HL-60/S4 (cell line): ENCODE results near the gene TWSG1.
"Not testable (repeated sequence)": the region's sequence is repeated elsewhere in the genome, so short reads cannot be mapped to it uniquely, and the experiment has no call there.

Source experiments
- in situ Hi-C: fragments of 300-500 bp; cut with MboI; formaldehyde crosslinking; loops from 2 replicates; pipeline ENCODE4 v1.14.3; 2022; ENCODE audit warnings: low sequenced_read_pairs

The TWSG1 gene

GRCh38 chr18:9334973-9335696, 562 bp downstream of the TWSG1 start:
- in situ Hi-C loops = no loop called here

GRCh38 chr18:9335697-9336045, 1.1 kb downstream of the TWSG1 start:
- in situ Hi-C loops = no loop called here

GRCh38 chr18:9336827-9337226, 2.3 kb downstream of the TWSG1 start:
- in situ Hi-C loops = no loop called here

DNA sequence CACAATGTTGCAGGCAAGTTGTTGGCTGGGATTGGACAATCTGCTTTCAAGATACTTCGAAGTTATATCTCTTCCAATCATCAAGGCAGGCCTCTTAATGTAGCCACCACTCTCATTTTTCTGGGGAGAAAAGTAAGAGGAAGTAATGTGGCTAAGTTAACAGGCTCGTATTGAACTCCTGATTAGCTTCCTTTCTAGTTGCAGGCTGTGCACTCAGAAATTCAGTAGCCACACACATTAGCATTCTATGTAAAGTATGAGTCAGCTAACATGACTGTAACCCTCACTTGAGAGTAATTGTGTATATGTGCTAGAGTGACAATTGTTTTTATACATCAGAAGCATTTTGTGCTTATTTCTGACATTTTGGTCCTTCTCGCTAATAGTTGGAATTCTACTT, 3.3 kb downstream of the TWSG1 start:
- in situ Hi-C loops = no loop called here

GRCh38 chr18:9340472-9340871, 5.9 kb downstream of the TWSG1 start:
- in situ Hi-C loops = no loop called here

DNA sequence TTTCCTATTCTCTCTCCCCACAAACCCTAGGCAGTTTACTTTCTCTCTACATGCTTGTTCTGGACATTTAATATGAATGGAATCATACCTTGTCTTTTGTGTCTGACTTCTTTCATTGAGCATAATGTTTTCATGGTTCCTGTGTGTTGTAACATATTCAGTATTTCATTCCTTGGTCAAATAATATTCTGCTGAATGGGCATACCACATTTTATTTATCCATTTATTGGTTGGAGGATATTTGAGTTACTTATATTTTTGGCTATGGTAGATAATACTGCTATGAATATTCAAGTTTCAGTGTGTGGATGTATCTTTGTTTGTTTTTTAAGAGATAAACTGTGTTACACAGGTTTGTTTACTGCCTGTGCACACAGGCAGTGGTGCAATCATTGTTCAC, 9.0 kb downstream of the TWSG1 start:
- in situ Hi-C loops = no loop called here

DNA sequence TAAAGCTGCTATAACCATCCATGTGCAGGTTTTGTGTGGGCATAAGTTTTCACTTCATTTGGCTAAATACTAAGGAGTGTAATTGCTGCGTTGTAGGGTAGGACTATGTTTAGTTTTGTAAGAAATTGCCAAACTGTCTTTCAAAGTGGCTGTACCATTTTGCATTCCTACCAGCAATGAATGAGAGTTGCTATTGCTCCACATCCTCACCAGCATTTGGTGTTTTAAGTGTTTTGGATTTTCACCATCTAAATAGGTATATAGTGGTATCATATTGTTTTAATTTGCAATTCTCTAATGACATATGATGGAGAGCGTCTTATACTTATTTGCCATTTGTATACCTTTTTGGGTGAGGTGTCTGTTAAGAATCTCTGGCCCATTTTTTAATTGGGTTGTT, 12.2 kb downstream of the TWSG1 start:
- in situ Hi-C loops = no loop called here

- in situ Hi-C loops = no loop called here
Observed at GRCh38 chr18:9348079-9348671, 13.6 kb downstream of the TWSG1 start.

DNA sequence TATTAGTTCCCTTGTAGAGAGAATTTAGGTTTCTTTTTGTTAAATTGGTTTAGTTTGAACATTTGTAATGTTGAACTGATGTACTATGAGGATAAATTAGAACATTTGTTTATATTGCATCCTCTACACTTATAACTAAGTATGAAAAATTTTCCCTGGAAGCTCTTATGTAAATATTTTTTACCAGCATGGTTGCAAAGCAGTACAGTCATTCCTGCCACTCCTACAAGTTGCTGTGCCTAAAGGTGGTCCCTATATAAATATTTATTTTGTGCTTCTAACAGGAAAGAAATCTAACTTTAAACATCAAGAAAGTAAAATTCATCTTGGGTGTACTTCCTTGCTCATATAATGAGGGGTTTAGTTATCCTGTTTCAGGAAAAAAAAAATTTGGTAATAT, 14.2 kb downstream of the TWSG1 start:
- in situ Hi-C loops = no loop called here

DNA sequence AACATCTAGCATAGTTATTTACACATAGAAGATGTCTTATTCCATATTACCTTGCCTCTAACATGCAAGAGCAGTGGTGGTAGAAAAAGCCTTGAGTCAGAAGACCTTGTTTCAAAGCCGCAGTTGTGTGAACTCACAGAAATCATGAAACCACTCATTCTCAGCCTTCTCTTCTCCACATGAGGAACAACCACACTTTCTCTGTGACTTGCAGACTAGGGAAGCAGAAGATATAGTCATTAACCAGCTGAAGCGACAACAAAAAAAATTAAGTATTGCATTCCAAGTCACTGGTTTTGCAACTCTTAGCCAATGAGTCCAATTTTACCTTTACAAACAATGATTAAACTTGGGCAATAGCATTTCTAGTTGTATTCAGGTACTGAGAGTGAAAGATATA, 19.0 kb downstream of the TWSG1 start:
- in situ Hi-C loops = no loop called here

DNA sequence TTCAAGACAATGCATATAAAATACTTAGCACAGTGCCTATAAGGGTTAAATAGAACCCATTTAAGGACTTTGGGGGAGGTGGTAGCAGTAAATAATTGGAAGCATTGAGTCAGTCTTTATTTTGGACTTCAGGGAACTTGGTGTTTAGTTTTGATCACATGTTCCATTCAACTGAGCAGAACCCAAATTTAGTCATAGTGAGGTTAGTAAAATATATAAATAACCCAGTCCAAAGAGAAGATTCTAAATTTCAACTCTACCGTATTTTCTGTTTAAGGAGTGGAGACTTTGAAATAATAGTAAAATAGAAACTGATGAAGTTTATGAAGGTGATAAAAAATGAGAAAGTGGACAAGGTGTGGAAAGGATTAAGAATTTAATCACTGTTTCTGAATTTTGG, 19.7 kb downstream of the TWSG1 start:
- in situ Hi-C loops = no loop called here

- in situ Hi-C loops = no loop called here
Observed at GRCh38 chr18:9356976-9357375, 22.4 kb downstream of the TWSG1 start.

DNA sequence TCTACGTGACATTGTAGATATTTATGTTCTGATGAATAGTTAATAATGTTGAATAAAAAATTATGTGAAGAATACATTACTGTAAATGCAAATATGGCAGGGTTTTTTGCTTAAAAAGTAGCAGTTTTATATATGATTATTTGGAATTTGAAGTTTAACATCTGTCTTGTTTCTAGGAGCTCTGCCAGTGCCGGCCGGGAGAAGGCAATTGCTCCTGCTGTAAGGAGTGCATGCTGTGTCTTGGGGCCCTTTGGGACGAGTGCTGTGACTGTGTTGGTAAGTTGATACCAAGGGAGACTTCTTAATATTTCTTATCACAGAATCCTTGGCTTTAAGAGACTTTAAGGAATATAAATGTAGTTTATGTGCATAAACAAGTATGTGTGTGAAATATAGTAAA, 25.2 kb downstream of the TWSG1 start:
- in situ Hi-C loops = no loop called here

- in situ Hi-C loops = no loop called here
Observed at GRCh38 chr18:9361191-9361590, 26.6 kb downstream of the TWSG1 start.

- in situ Hi-C loops = no loop called here
Observed at GRCh38 chr18:9362869-9363268, 28.3 kb downstream of the TWSG1 start.

DNA sequence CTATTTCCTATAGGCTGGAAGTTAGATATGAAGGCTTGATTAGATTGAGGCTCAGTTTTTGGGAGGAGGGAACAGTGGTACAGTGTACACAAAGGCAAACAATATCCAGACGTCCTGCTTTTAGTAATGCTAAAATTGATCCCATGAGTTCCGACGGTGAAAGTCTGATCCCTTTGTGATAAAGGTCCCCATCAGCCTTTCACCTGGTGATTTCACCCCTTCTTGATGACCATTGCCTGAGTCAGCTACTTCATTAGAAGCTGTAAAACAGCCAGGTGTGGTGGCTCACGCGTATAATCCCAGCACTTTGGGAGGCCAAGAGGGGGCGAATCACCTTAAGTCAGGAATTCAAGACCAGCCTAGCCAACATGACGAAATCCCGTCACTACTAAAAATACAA, 29.7 kb downstream of the TWSG1 start:
- in situ Hi-C loops = no loop called here

GRCh38 chr18:9365406-9365805, 30.8 kb downstream of the TWSG1 start:
- in situ Hi-C loops = no loop called here

- in situ Hi-C loops = no loop called here
Observed at GRCh38 chr18:9366126-9366714, 31.6 kb downstream of the TWSG1 start.

- in situ Hi-C loops = not testable (repeated sequence)
Observed at GRCh38 chr18:9373254-9373653, 38.7 kb downstream of the TWSG1 start.

DNA sequence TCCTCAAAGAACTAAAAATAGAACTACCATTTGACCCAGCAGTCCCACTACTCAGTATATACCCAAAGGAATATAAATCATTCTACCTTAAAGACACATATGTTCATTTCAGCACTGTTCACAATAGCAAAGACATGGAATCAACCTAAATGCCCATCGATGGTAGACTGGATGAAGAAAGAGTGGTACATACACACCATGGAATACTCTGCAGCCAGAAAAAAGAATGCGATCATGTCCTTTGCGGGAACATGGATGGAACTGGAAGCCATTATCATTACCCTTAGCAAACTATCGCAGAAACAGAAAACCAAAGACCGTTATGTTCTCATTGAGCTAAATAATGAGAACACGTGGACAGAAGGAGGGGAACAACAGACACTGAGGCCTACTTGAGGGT, 44.5 kb downstream of the TWSG1 start:
- in situ Hi-C loops = no loop called here

- in situ Hi-C loops = no loop called here
Observed at GRCh38 chr18:9380101-9380500, 45.5 kb downstream of the TWSG1 start.

DNA sequence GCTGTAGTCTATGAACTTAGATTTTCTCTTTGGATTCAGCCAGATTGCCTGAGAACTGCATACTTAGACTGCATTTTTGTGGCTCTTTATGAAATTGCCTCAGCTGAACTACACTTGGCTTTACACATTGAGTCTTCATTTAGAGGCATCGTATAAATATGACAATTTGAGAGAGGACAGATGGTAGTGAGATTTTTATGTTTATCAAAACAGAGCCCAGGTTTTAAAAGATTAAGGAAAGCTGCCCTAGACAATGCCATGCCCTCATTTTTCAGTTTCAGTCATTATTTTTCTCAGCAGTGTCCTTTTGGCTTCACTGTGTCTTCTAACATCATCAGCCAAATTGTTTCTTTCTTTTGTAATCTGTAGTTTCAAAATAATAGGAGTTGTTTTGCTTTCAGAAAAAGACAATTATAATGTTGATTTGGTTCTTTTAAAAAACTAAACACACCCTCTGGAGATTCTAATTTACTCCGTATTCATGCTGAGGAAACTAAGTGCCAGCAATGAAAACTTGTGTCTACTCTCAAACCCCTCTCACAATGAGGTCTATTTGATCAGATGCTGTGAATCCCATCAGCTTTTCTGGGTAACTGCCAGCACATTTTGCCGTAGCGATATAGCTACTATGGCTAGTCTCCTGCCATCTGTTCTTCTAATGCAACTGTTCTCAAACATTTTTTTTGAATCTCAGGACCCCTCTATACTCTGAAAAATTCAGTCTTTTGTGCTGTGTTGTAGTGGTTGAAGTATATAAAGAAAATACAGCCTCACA, 46.2 kb downstream of the TWSG1 start:
- in situ Hi-C loops = no loop called here
